ENCODE measurements around the gene SOX4. TPM values are rescaled to one million over a fixed set of nuclear protein-coding genes. Genes with fewer than 3 reads are reported as not detected.
A peak's percentile ranks its signal among the peaks of the same experiment; 100 is the strongest.
"Not testable (repeated sequence)": the region's sequence is repeated elsewhere in the genome, so short reads cannot be mapped to it uniquely, and the experiment has no call there.

The SOX4 gene
- 19.6 TPM for total RNA-seq
- long read RNA-seq, full-length matches to known transcripts: 103 of 104 reads
- long read RNA-seq, partial matches to known transcripts: 0 of 104 reads
- long read RNA-seq, other reads (novel, unspliced or antisense): 1 of 104 reads

DNA sequence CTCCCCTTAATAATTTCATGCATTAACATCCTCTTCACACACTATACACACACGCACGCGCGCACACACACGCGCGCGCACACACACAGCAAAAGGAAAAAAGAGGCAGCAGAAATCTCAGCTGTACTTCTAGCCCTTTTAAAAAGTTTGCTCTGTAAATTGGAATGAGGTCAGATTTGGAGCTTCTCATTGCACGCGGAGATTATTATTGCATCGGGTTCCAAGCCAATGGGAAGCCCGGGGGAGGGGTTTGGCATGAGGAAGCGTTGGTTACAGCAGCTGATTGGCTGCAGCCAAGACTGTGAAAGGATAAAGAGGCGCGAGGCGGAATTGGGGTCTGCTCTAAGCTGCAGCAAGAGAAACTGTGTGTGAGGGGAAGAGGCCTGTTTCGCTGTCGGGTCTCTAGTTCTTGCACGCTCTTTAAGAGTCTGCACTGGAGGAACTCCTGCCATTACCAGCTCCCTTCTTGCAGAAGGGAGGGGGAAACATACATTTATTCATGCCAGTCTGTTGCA lies at the start of gene SOX4:
Gene SOX4, plus strand, starts transcription at position 340 of the 515 bp plus-strand sequence. CDS start 784 bp downstream, outside the sequence.
- peak; percentile 85 to 86 for ATAC-seq
- TF ChIP-seq, protein P1, sequence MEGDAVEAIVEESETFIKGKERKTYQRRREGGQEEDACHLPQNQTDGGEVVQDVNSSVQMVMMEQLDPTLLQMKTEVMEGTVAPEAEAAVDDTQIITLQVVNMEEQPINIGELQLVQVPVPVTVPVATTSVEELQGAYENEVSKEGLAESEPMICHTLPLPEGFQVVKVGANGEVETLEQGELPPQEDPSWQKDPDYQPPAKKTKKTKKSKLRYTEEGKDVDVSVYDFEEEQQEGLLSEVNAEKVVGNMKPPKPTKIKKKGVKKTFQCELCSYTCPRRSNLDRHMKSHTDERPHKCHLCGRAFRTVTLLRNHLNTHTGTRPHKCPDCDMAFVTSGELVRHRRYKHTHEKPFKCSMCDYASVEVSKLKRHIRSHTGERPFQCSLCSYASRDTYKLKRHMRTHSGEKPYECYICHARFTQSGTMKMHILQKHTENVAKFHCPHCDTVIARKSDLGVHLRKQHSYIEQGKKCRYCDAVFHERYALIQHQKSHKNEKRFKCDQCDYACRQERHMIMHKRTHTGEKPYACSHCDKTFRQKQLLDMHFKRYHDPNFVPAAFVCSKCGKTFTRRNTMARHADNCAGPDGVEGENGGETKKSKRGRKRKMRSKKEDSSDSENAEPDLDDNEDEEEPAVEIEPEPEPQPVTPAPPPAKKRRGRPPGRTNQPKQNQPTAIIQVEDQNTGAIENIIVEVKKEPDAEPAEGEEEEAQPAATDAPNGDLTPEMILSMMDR (IDR thresholded peaks at IDR 0.05): no peak
- H3K9me3 ChIP-seq: no peaks in the 10 kb centered on the region
- intact Hi-C loops (cut with DNase I): no loop called here
- DNase-seq: peak; percentile 92
- peak within 1 kb of the TSS; percentile 79 for H3K4me3 ChIP-seq
- peak within 1 kb of the TSS; percentile 90 for H3K27ac ChIP-seq
- H3K27me3 ChIP-seq (ENCODE audit: low read depth): no peaks in the 10 kb centered on the region
- no peaks in the 10 kb centered on the region for H3K36me3 ChIP-seq
- peaks cover 18% of the 10 kb centered on the region for H3K4me1 ChIP-seq

DNA sequence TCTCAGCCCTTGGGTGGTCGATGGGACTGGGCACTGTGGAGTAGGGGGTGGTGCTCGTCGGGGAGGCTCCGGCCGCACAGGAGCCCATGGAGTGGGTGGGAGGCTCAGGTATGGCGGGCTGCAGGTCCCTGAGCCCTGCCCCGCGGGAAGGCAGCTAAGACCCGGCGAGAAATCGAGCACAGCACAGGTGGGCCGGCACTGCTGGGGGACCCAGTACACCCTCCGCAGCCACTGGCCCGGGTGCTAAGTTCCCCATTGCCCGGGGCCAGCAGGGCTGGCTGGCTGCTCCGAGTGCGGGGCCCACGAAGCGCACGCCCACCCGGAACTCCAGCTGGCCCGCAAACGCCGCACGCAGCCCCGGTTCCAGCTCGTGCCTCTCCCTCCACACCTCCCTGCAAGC lies 41.3 kb upstream of the SOX4 start:
- DNase-seq; H3K36me3 ChIP-seq; H3K27me3 ChIP-seq (ENCODE audit: low read depth); ATAC-seq; intact Hi-C loops (cut with DNase I); H3K27ac ChIP-seq; H3K4me3 ChIP-seq; H3K4me1 ChIP-seq: not testable (repeated sequence)
- peaks cover 15% of the 10 kb centered on the region for H3K9me3 ChIP-seq

DNA sequence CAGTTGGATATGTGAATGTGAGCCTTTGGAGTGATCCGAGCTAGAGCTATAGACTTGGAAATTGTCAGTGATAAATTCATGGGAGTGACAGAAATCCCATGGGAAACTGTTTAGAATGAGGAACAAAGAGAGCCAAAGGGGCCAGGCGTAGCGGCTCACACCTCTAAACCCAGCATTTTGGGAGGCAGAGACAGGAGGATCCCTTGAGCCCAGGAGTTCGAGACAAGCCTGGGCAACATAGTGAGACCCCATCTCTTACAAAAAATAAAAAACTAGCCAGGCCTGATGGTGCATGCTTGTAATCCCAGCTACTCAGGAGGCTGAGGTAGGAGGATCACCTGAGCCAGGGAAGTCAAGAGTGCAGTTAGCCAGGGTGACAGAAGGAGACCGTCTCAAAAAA lies 39.3 kb upstream of the SOX4 start:
- no peak for ATAC-seq
- no peaks in the 10 kb centered on the region for H3K27me3 ChIP-seq (ENCODE audit: low read depth)
- intact Hi-C loops (cut with DNase I): no loop called here

GRCh38 chr6:21555197-21555596 lies 38.4 kb upstream of the SOX4 start:
- no peak overlapping the region for H3K27ac ChIP-seq
- H3K36me3 ChIP-seq: no peaks in the 10 kb centered on the region
- H3K9me3 ChIP-seq: no peaks in the 10 kb centered on the region
- H3K4me1 ChIP-seq: no peaks in the 10 kb centered on the region
- intact Hi-C loops (cut with DNase I): no loop called here
- TF ChIP-seq, protein P1 (IDR thresholded peaks at IDR 0.05): no peak
- no peak for ATAC-seq
- H3K4me3 ChIP-seq: no peak overlapping the region
- H3K27me3 ChIP-seq (ENCODE audit: low read depth): no peaks in the 10 kb centered on the region
- no peak for DNase-seq

More for the DNA sequence above, 39.3 kb upstream of the SOX4 start:
- Histone ChIP-seq H3K4me1 (no peaks in the 10 kb centered on the region), H3K27ac (no peak overlapping the region), H3K36me3 (no peaks in the 10 kb centered on the region), H3K4me3 (no peak overlapping the region), H3K9me3 (peaks cover 6% of the 10 kb centered on the region)
- TF ChIP-seq, protein P1 (IDR thresholded peaks at IDR 0.05): no peak
- no peak for DNase-seq

GRCh38 chr6:21556511-21556910 lies 37.0 kb upstream of the SOX4 start:
- H3K27ac ChIP-seq: no peak overlapping the region
- intact Hi-C loops (cut with DNase I): no loop called here

More at GRCh38 chr6:21556511-21556910, 37.0 kb upstream of the SOX4 start:
- Histone ChIP-seq H3K4me1 (no peaks in the 10 kb centered on the region), H3K4me3 (no peak overlapping the region), H3K9me3 (no peaks in the 10 kb centered on the region), H3K36me3 (no peaks in the 10 kb centered on the region), H3K27me3 (ENCODE audit: low read depth) (no peaks in the 10 kb centered on the region)
- DNase-seq (no peak), ATAC-seq (no peak)
- TF ChIP-seq, protein P1 (IDR thresholded peaks at IDR 0.05): no peak
